Measurements from ENCODE around the gene TSEN2. TPM values are rescaled to one million over a fixed set of nuclear protein-coding genes. Genes with fewer than 3 reads are reported as not detected.

Gene TSEN2
- total RNA-seq, 1 experiment from 2014 or later, result 22.0 TPM

DNA sequence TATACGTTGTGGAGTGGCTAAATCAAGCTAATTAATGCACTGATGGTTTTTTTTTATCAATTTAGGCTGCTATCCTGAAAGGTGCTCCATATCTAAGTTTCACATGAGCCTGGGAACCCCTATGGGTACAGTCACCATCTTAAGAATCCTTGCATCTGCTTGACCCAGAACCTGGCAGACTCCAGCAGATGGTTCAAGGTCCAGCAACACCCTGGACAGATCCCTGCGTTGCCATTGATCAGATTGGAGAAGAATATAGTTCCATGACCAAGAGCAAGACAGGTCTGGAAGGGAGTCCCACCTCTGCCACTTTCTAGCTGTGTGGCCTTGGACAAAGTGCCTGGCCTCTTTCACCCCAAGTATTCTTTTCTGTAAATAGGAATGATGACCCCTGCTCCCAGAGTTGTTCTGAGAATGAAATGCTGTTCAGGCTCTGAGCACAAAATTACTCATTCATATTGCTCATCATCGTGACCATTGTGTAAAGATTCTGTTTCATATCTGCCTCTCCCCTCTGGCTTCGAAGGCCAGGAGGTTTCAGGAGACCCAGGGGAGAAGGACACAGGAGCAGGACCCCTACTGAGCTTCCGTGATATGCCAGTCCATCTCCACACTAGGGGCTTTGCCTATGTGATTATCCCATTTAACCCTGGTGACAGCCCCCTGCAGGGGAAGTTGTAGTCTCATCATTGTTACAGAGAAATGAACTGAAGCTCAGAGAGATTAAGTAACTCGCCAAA lies 30.0 kb upstream of the TSEN2 start:
- CTCF ChIA-PET, result no interaction called here
- POLR2A ChIA-PET, result interaction anchor here (0.7 kb wide), 2 partner anchors 58 to 1960 kb away, joined by 3 to 4 read pairs; no protein-coding TSS in a partner anchor

DNA sequence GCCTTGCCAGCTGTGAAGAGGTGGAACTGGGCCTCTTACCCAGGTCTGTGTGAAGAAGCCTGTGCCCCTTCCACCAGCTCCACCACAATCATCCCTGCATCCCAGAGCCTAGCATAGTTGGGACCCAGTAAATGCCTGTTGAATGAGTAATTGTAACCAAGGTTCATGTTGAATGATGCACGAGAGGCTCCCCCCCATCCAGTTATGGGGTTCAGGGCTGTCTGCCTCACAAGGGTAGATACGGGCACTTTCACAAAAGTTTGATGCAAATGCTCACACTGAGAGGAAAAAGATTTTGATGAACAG lies 29.5 kb upstream of the TSEN2 start:
- Histone ChIP-seq H3K4me3 (ENCODE audit: low read depth in 2 of 2, low read length in 2 of 2) (no peak overlapping the region), H3K36me3 (ENCODE audit: control insufficient read depth, insufficient read depth, low read length) (no peaks in the 10 kb centered on the region), H3K4me1 (ENCODE audit: control insufficient read depth, insufficient read depth, low read length) (peaks cover 3% of the 10 kb centered on the region; the same call in 1 of the 2 replicates), H3K27me3 (ENCODE audit: control insufficient read depth, insufficient read depth, low read length) (no peaks in the 10 kb centered on the region), H3K9me3 (ENCODE audit: control insufficient read depth, insufficient read depth, low read depth, low read length) (no peaks in the 10 kb centered on the region), H3K27ac (ENCODE audit: low read length) (peak overlapping the region; percentile 65; the same call in 1 of the 2 replicates)
- intact Hi-C loops (cut with micrococcal nuclease; ENCODE audit: unreplicated experiment), result no loop called here
- CTCF ChIA-PET, result no interaction called here
- BruUV-seq (replicated peaks), result no TSS peak
- DNase-seq (ENCODE audit: low read depth, low spot score) (no peak), ATAC-seq (no peak)
- POLR2A ChIA-PET, result interaction anchor here (0.7 kb wide), 2 partner anchors 57 to 1959 kb away, joined by 3 to 4 read pairs; no protein-coding TSS in a partner anchor
- in situ Hi-C loops (cut with HindIII; ENCODE audit: low pct_unique_long_range_greater_than_20kb, low sequenced_read_pairs), result no loop called here
- TF ChIP-seq, protein P1, sequence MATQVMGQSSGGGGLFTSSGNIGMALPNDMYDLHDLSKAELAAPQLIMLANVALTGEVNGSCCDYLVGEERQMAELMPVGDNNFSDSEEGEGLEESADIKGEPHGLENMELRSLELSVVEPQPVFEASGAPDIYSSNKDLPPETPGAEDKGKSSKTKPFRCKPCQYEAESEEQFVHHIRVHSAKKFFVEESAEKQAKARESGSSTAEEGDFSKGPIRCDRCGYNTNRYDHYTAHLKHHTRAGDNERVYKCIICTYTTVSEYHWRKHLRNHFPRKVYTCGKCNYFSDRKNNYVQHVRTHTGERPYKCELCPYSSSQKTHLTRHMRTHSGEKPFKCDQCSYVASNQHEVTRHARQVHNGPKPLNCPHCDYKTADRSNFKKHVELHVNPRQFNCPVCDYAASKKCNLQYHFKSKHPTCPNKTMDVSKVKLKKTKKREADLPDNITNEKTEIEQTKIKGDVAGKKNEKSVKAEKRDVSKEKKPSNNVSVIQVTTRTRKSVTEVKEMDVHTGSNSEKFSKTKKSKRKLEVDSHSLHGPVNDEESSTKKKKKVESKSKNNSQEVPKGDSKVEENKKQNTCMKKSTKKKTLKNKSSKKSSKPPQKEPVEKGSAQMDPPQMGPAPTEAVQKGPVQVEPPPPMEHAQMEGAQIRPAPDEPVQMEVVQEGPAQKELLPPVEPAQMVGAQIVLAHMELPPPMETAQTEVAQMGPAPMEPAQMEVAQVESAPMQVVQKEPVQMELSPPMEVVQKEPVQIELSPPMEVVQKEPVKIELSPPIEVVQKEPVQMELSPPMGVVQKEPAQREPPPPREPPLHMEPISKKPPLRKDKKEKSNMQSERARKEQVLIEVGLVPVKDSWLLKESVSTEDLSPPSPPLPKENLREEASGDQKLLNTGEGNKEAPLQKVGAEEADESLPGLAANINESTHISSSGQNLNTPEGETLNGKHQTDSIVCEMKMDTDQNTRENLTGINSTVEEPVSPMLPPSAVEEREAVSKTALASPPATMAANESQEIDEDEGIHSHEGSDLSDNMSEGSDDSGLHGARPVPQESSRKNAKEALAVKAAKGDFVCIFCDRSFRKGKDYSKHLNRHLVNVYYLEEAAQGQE (IDR thresholded peaks at IDR 0.05; ENCODE audit: insufficient read depth in 1 of 2, low read depth in 2 of 2, low read length in 1 of 2), result no peak
- no peak for TF ChIP-seq POLR2AphosphoS5 (IDR thresholded peaks at IDR 0.05; ENCODE audit: low read depth, low read length)
- TF ChIP-seq TCF7L2 (IDR thresholded peaks at IDR 0.05; ENCODE audit: low read depth, low read length), result no peak
- no peak for TF ChIP-seq SIN3A (IDR thresholded peaks at IDR 0.05; ENCODE audit: borderline replicate concordance, insufficient read depth, low read depth, low read length)
- TF ChIP-seq, protein P2, sequence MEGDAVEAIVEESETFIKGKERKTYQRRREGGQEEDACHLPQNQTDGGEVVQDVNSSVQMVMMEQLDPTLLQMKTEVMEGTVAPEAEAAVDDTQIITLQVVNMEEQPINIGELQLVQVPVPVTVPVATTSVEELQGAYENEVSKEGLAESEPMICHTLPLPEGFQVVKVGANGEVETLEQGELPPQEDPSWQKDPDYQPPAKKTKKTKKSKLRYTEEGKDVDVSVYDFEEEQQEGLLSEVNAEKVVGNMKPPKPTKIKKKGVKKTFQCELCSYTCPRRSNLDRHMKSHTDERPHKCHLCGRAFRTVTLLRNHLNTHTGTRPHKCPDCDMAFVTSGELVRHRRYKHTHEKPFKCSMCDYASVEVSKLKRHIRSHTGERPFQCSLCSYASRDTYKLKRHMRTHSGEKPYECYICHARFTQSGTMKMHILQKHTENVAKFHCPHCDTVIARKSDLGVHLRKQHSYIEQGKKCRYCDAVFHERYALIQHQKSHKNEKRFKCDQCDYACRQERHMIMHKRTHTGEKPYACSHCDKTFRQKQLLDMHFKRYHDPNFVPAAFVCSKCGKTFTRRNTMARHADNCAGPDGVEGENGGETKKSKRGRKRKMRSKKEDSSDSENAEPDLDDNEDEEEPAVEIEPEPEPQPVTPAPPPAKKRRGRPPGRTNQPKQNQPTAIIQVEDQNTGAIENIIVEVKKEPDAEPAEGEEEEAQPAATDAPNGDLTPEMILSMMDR (IDR thresholded peaks at IDR 0.05), result no peak

More for the DNA sequence above, 30.0 kb upstream of the TSEN2 start:
- intact Hi-C loops (cut with micrococcal nuclease; ENCODE audit: unreplicated experiment), result no loop called here
- Histone ChIP-seq H3K36me3 (ENCODE audit: control insufficient read depth, insufficient read depth, low read length) (no peaks in the 10 kb centered on the region), H3K9me3 (ENCODE audit: control insufficient read depth, insufficient read depth, low read depth, low read length) (no peaks in the 10 kb centered on the region), H3K4me3 (ENCODE audit: low read depth in 2 of 2, low read length in 2 of 2) (no peak overlapping the region), H3K4me1 (ENCODE audit: control insufficient read depth, insufficient read depth, low read length) (peaks cover 3% of the 10 kb centered on the region; the same call in 1 of the 2 replicates), H3K27ac (ENCODE audit: low read length) (peak overlapping the region; percentile 65; the same call in 1 of the 2 replicates), H3K27me3 (ENCODE audit: control insufficient read depth, insufficient read depth, low read length) (no peaks in the 10 kb centered on the region)
- ATAC-seq (0 out of 2 replicates have a peak, but pooled peaks have one; percentile 23), DNase-seq (ENCODE audit: low read depth, low spot score) (no peak)
- no TSS peak for BruUV-seq (replicated peaks)
- in situ Hi-C loops (cut with HindIII; ENCODE audit: low pct_unique_long_range_greater_than_20kb, low sequenced_read_pairs), result no loop called here
- TF ChIP-seq, protein P2 (IDR thresholded peaks at IDR 0.05), result no peak
- TF ChIP-seq, protein P1 (IDR thresholded peaks at IDR 0.05; ENCODE audit: insufficient read depth in 1 of 2, low read depth in 2 of 2, low read length in 1 of 2), result peak; percentile 18 to 44; a peak in 1 of 4 replicates
